Left renal pelvis (tissue), 4 donors: Measurements from ENCODE around the gene ZNF358. TPM values are rescaled to one million over a fixed set of nuclear protein-coding genes. Genes with fewer than 3 reads are reported as not detected.

Experiments used
- DNase-seq, 4 donors: peaks; one replicate each; pipeline ENCODE4 v3.0.0-alpha.2; 2013; ENCODE audit warnings: low read depth in 4 of 4, low spot score in 3 of 4
- polyA plus RNA-seq, 4 donors: library from polyadenylated mRNA; unstranded; fragments of 120-200 nt; gene quantifications; one replicate each; pipeline ENCODE4 v1.2.1, GENCODE V29; 2013; ENCODE audit not compliant: insufficient read length in 4 of 4

Gene ZNF358
- polyA plus RNA-seq, 4 donors: 35.7 to 71.8 (median 40.8) TPM

GRCh38 chr19:7488736-7489353 lies 27.1 kb upstream of the ZNF358 start, which contains the start of gene PEX11G:
Gene PEX11G, minus strand, starts transcription at chr19:7489035. Its CDS starts 25 bp downstream, at chr19:7489010.
- peak; percentile 80 to 85 (median 84) for DNase-seq

- DNase-seq: no peak
These were observed 26.3 kb upstream of the ZNF358 start for GRCh38 chr19:7489609-7490044.

GRCh38 chr19:7492142-7492541 lies 23.8 kb upstream of the ZNF358 start:
- no peak for DNase-seq

GRCh38 chr19:7492558-7492957 lies 23.3 kb upstream of the ZNF358 start:
- DNase-seq: no peak

DNA sequence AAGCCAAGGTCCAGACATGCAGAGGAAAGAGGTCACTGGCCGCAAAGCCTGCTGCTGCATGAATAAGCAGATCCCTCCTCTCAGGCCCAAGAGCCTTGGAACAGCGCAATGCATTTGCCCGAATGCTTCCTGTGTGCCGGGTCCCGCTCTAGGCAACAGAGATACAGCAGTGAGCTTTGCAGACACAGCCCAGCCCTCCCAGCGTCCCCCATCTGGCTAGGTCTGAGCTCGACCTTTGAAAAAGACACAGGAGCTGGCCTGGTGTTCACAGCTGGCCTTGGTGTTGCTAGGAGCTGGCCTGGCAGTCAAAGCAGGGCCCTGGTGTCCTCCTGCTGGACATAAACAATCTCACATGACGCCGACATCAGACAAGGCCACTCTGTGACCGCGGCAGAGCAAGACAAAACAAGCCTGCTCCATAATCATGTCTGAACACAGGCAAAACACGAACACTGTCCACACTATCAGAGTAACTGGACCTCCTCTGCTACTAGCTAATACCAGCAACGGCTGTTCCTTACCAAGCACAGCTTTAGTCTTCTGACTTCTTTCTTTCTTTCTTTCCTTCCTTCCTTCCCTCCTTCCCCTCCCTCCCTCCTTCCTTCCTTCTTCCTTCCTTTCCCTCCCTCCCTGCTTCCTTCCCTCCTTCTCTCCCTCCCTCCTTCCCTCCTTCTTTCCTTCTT lies 21.3 kb upstream of the ZNF358 start:
- DNase-seq: peak in 2 of 4 donors; percentile 56 to 66

- no peak for DNase-seq
These were observed 18.6 kb upstream of the ZNF358 start for GRCh38 chr19:7497292-7497691.

DNA sequence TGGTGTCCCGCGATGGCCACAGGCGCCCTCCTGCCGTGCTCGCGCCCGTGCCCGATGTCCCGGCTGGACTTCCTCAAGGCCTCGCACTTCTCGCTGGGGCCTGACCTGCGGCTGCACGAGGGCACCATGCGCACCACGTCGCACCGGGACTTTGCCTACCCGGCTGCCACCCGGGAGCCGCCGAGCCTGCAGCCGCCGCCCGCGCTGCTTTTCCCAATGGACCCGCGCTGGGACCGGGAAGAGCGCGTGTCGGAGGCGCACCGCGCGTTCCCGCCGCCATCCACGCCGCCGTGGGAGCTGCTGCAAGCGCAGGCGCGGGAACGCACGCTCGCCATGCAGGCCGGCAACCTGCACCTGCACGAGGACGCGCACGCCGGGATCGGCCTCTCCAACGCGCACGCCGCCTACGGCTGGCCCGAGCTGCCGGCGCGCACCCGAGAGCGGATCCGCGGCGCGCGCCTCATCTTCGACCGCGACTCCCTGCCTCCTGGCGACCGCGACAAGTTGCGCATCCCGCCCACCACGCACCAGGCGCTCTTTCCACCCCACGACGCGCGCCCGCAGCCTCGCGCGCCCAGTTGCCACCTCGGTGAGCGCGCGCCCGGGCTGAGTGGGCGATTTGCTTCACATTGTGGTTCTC lies 15.0 kb upstream of the ZNF358 start:
- peak in 1 of 4 donors; percentile 66 for DNase-seq

DNA sequence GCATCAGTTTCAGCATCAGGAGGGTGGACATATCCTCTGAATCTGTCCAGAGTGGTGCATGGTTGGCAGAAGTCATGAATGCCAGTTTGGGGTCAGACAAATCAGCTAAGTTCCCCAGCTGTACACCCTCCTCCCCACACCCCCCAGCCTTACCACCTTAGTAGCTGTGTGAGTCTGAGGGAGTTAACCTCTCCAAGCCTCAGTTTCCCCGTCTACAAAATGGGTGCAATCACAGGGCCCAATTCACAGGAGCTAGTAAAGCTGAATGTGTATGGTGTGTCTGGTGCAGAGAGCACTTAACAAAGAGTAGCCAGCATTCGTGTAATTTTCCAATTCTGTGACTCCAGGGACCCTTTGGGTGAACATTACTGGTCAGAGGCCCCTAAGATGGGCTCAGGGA lies 13.4 kb upstream of the ZNF358 start:
- DNase-seq: no peak

- no peak for DNase-seq
These were observed 11.2 kb upstream of the ZNF358 start for GRCh38 chr19:7504684-7505083.

GRCh38 chr19:7505288-7505681 lies 10.6 kb upstream of the ZNF358 start:
- no peak for DNase-seq

DNA sequence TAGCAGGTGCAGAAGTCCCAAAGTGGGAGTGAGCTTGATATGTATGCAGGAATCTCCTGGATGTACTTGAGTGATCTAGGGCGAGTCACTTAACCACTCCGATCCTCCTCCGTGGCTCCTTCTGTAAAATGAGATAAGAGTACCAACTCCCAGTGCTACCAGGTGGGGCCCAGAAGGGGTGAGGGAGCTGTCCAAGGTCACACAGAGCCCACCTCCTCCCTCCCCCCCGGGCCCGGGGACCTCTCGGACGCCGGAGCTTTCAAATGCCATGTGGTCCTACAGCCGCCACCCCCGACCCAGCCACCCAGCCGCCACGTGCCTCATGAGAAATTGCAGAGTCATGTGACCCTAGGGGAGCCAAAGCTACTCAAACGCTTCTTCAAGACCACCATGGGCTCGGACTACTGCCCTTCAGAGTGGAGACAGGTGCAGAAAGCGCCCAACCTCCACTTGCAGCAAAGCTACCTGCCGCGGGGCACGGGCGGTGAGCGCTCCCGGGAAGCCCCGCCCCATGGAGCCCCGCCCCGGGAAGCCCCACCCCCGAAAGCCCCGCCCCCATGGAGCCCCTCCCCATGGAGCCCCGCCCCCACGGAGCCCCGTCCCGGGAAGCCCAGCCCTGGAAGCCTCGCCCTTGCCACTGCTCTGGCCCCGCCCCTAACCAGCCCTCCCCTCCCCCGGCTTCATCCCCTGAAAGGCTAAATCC lies 10.1 kb upstream of the ZNF358 start:
- DNase-seq: no peak

- no peak for DNase-seq
These were observed 9.2 kb upstream of the ZNF358 start for GRCh38 chr19:7506385-7507328.

DNA sequence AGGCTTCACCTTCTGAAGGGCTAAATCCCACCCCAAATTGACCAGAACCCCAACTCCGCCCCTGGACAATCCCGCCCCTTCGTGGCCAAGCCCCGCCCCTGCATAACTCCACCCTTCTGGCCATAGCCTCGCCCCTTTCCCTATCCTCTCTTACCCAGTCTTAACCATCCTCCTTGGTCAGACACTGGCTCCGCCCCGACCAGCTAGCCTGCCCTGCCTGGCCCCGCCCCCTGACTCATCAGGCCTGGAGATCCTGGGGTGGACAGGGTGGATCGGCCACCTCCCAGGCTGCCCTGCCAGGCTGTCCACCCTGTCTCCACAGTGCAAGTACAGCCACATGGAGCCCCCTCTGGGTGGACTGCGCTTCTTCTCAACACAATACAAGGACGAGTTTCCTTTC lies 8.0 kb upstream of the ZNF358 start:
- DNase-seq: no peak

DNA sequence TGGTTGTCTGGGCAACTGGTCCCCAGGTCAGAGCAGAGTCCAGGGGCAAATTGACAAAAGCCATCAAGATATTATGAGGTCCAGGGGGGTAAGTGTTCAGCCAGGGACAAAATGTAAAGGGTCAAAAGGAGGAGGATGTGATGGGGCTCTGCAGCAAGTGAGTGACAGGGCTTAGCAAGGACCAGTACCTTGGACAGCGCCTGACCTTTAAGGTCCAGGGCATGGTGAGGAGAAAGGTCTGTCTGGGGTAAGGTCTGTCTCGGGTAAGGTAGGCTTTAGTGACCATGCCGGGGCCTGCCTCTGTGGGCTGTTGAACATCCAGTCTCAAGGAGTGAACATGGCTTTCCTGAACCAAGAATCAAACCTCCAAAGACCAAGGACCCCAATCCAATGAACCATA lies 6.3 kb upstream of the ZNF358 start:
- DNase-seq: no peak

DNA sequence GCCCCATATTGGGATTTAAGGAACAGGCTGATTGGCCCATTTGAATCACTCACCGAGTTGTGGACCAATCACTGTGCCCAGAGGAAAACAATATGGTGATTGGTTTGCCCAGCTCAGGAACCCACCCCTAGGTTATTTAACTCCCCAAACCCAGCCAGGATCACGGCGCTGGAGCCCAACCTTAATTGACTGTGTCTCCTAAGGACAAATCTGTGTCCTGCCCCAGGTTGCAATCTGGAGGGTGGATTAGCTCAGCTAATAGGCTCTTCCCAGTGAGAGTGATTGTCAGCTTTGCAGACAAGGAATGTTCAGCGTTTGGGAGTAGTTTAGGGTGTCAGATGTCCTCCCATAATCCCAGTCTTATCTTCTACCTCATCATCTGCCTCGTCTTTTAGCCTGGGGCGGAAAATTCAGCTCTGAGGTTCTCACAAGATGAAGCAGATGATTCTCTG lies 3.5 kb upstream of the ZNF358 start:
- no peak for DNase-seq

GRCh38 chr19:7513809-7514642 lies 1.9 kb upstream of the ZNF358 start:
- DNase-seq: no peak

- DNase-seq: no peak
These were observed 726 bp upstream of the ZNF358 start for GRCh38 chr19:7515110-7515644.

GRCh38 chr19:7516333-7516732 lies 430 bp downstream of the ZNF358 start:
- DNase-seq: no peak

- DNase-seq: no peak
These were observed 975 bp downstream of the ZNF358 start for GRCh38 chr19:7516878-7517277.
